Measurements from ENCODE around the gene SERPINB6.
"Not testable (repeated sequence)": the region's sequence is repeated elsewhere in the genome, so short reads cannot be mapped to it uniquely, and the experiment has no call there.

The SERPINB6 gene

GRCh38 chr6:2998998-2999617 lies 27.7 kb upstream of the SERPINB6 start:
- DNase-seq, result no peak

GRCh38 chr6:2998249-2998997 lies 27.1 kb upstream of the SERPINB6 start:
- DNase-seq, result not testable (repeated sequence)

DNA sequence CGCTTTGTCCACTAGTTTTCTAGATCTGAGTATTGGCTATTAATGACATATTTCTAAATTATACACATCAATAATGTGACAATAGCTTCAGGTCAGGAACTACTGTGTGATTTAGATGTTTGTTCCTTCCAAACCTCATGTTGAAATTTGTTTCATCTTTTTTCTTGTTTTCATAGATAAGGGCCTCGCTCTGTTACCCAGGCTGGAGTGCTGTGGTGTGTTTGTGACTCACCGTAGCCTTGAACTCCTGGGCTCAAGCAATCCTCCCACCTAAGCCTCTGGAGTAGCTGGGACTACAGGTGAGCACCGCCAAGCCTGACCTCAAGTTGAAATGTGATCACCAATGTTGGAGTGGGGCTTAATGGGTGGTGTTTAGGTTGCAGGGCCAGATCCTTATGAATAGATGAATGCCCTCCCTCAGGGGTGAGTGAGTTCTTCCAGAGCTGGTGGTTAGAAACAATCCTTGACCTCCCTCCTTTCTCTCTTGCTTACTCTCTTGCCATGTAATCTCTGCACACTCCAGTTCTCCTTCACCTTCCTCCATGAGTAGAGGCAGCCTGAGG lies 22.5 kb upstream of the SERPINB6 start:
- no peak for DNase-seq

DNA sequence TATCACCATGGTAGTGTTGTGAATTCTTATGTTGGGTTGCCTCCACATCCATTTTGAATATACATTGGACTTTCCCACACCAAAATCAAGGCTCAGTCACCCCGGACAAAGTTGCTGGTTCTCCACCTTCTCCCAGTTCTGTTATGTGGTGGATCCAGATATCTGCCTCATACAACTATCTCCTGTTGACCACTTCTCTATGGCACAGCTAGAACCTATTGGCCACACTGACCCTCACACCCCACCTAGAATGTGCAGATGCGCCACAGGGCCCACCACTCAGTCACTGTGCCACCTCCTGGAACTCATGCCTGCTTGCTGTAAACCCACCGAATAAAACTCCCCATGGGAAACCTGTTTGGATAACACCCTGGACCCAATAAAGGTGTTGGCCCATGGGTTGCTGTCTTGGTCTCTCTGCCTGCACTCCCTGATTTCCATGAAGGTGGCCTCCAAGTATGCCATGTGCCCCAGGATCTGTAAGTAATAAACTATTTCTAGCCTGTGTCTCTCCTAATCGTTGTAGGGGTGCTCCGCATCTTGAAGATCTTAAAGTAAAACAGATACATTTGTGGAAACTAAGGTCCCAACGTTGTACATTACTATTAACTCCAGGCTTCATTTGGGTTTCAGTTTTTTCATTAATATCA lies 21.1 kb upstream of the SERPINB6 start:
- DNase-seq, result no peak

DNA sequence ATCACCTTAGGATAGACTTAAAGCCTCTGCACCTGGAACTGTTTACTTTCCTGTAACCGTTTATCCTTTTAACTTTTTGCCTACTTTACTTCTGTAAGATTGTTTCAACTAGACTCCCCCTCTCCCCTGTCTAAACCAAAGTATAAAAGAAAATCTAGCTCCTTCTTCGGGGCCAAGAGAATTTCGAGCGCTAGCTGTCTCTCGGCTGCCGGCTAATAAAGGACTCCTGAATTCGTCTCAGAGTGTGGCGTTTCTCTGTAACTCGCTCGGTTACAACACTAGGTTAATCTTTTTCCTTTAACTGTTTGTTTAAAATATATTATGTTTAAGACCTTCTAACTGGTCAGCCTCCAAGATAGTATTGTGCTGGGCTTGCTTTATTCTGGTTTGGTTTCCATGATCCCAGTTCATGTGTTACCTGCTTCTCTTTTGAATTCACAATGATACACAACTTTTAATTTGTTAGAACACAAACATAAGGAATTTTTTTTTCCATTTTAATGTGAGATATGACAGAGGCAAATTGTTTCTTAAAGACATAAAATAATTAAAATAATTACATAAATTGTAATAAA lies 19.7 kb upstream of the SERPINB6 start:
- DNase-seq, result no peak

DNA sequence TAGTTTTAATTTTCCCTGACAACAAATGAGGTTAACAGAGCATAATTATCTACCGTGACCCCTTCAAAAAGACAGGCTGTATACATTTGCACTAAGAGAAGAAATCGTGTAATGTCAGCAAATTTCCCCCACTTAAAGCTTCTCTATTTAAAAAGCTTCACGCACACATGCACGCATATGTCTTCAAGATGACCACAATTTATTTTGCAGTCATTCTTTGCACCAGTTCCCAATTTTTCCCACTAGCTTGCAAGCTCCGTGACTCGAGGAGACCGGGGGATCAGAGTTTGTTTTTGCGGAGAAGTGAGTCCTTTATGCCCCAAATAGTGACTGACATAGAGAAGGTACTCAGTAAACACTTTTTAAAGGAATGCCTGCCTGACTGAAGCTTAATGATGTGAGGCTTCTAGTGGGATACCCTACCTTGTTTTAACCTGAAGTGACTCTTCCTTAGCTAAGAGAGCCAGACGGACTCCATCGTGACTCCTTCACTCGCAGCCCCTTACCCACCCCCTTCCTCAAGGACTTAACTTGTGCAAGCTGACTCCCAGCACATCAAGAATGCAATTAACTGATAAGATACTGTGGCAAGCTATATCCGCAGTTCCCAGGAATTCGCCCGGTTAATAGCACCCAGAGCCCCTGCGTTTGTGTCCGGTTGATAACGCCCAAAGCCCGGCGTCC lies 19.0 kb upstream of the SERPINB6 start:
- DNase-seq, result no peak

DNA sequence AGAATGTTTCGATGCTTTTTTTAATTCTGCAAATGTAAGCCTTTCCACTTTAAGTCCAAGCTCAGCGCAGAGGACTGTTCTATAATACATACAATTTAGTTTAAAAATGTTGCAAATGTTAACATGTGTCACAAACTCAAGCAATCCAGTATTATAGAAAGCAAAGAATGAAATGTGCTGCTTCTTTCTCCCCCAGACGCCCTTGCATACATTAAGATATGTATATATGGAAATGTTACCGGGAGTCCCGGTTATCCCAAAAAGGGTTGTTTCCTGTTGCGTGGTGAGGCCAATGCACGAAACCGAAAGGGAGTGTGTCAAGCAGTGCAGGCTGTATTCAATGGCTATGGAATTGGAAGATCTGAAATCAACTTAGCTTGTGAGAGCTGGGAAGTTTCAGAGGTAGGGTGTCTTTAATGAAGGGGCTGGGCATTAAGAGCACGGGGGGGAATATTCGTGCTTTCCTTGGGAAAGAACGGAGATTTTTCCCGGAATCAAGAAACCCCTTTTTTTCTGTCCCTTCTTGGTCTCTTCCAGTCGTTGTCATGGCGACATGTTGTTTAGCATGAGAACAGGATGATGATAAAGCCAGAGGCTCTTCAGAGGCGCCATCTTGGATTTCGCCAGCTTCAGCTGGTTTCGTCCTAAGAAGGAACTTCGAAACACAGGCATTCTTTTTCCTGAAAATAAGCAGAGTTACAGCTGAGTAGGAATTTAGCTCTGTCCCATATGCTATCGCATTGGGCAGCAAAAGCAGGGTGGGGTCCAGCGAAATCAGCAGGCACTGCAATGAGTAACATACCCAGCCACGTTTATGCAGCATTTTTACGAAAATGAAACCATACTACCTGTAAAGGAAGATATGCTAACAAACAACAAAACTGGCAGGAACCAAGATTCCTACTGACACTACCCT lies 18.2 kb upstream of the SERPINB6 start:
- DNase-seq, result peak; percentile 96

- DNase-seq, result peak; percentile 96
Measured at GRCh38 chr6:2988426-2989331, 17.3 kb upstream of the SERPINB6 start.

DNA sequence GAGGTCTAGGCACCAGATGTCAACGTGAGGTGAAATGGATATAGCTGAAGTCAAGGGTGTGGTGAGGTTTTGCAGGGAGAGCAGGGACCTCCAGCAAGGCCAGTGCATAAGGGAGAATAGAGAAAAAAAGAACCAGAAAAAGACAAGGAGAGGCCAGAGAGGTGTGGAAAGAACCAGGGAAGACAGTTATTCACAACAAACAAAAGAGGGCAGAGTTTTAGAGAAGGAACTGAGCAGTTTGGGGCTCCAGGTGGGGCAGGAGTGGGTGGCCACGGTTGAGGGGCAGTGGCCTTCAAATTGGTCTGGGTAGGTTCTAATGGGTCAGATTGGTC lies 16.7 kb upstream of the SERPINB6 start:
- no peak for DNase-seq

GRCh38 chr6:2986722-2987221 lies 15.4 kb upstream of the SERPINB6 start:
- DNase-seq, result peak; percentile 98

- no peak for DNase-seq
Measured at GRCh38 chr6:2984738-2985406, 13.5 kb upstream of the SERPINB6 start.

- DNase-seq, result no peak
Measured at GRCh38 chr6:2982426-2983117, 11.2 kb upstream of the SERPINB6 start.

GRCh38 chr6:2980465-2980855 lies 9.1 kb upstream of the SERPINB6 start:
- no peak for DNase-seq

GRCh38 chr6:2979819-2980464 lies 8.6 kb upstream of the SERPINB6 start:
- no peak for DNase-seq

GRCh38 chr6:2978923-2979322 lies 7.6 kb upstream of the SERPINB6 start:
- no peak for DNase-seq

DNA sequence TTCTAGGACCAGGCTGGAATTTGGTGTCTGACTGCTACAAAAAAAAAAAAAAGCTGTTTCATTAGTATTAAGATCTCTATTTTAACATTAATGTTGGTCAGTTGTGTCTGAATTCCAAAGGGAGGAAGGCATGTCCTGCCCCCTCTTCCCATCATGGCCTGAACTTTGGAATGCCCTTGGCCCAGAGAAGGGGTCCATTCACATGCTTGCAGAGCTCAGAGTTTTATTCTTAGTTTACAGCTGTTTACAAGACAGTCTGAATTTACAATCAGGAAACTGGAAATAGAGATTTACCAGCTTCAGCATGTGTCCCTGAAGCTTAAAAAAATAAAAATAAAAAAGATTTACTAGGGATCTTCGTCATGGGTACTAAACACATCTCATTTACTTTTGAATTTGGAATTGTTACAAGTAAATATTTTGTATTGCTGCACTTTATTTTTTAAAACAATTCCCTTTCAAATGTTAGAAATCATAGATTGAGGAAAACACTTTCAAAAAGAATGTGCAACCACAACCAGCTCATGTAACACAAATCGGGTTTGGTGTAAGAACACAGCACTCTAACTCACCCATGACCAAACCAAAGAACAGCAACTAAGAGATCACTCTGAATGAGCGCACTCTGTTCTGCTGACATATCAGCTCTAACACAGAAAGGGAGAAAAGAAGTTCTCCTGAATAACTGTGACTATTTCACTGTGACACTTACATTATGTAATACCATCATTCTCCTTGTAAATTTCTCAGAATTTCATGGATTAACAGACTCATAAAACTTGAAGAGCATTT lies 6.6 kb upstream of the SERPINB6 start:
- no peak for DNase-seq

GRCh38 chr6:2977290-2977689 lies 5.9 kb upstream of the SERPINB6 start:
- DNase-seq, result no peak

DNA sequence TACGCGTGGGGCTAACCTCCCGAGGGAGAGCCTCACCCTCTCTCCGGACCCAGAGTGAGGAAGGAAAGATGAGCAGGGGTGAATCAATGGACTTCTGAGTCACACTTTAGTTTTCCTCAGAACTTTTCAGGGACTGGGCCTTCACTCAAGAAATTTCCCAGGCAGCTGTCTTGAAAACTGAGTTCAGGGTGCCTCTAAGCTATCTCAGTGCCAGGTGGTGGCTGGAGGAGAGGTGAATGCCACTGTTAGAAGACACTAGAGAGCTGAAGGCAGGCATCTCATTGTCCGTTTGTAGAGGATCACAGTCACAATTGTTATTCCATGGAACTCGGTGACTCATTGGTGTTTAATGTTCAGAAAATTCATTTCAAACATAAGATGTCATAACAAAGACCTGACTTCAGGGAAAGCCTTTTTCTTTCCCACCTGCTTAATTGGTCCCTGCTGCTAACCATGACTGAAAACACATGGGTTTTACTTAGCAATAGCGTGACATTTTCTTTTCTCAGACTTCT lies 5.3 kb upstream of the SERPINB6 start:
- DNase-seq, result peak; percentile 85
